Common myeloid progenitor, CD34-positive (primary cell): ENCODE data around the gene HBB.

Experiments used
- CTCF ChIA-PET: fragments of 350-600 bp; sonication (Branson Sonifier 250); formaldehyde crosslinking; loops from one replicate; lab custom pipeline; 2021; ENCODE audit warnings: antibody characterized with exemption; lab: Charles Lee
- POLR2A ChIA-PET: fragments of 350-600 bp; sonication (Branson Sonifier 250); formaldehyde crosslinking; loops from one replicate; lab custom pipeline; 2021; ENCODE audit warnings: antibody characterized with exemption; lab: Charles Lee
- DNase-seq, 3 donors: peaks; one replicate each; pipeline versions ENCODE4 v3.0.0 to v3.0.0-alpha.2; 2013
- H3K27ac ChIP-seq, 2 experiments: 1 replicate in 1 of 2; 2 replicates in 1 of 2; pipeline ENCODE4 v1.7.0; 2013; ENCODE audit warnings: inconsistent platforms in 2 of 2, low read length in 2 of 2, mild to moderate bottlenecking in 2 of 2, low read depth in 1 of 2, moderate library complexity in 1 of 2; ENCODE audit not compliant: severe bottlenecking in 2 of 2, insufficient read depth in 1 of 2, poor library complexity in 1 of 2
- H3K27me3 ChIP-seq, 5 experiments: replicated peaks in 2 of 5; 1 replicate in 3 of 5; 2 replicates in 2 of 5; pipeline versions ENCODE4 v1.6.1 to v1.7.0; 2013; ENCODE audit warnings: low read length in 4 of 5, mild to moderate bottlenecking in 2 of 5, moderate library complexity in 2 of 5, inconsistent platforms in 1 of 5; ENCODE audit not compliant: insufficient read depth in 5 of 5, control insufficient read depth in 4 of 5
- H3K36me3 ChIP-seq, 4 experiments: 1 replicate in 2 of 4; 2 replicates in 2 of 4; pipeline versions ENCODE4 v1.6.1 to v1.7.0; 2013; ENCODE audit warnings: low read length in 3 of 4, control low read depth in 1 of 4, mild to moderate bottlenecking in 1 of 4; ENCODE audit not compliant: control insufficient read depth in 4 of 4, insufficient read depth in 4 of 4
- H3K4me1 ChIP-seq, 4 experiments: 1 replicate in 3 of 4; 2 replicates in 1 of 4; pipeline versions ENCODE4 v1.6.1 to v1.7.1; 2013; ENCODE audit warnings: low read length in 3 of 4, mild to moderate bottlenecking in 3 of 4, control low read depth in 1 of 4, inconsistent platforms in 1 of 4, moderate library complexity in 1 of 4; ENCODE audit not compliant: control insufficient read depth in 4 of 4, insufficient read depth in 4 of 4; ENCODE audit errors: control extremely low read depth in 1 of 4
- H3K4me3 ChIP-seq, 7 experiments: 1 replicate in 4 of 7; 2 replicates in 3 of 7; pipeline versions ENCODE4 v1.5.1 to v1.7.0; 2013; ENCODE audit warnings: mild to moderate bottlenecking in 7 of 7, low read length in 6 of 7, moderate library complexity in 6 of 7, inconsistent platforms in 2 of 7, low read depth in 2 of 7, control low read depth in 1 of 7; ENCODE audit not compliant: insufficient read depth in 4 of 7, control insufficient read depth in 1 of 7; ENCODE audit errors: extremely low read depth in 1 of 7
- H3K9me3 ChIP-seq, 5 experiments: 1 replicate in 4 of 5; 2 replicates in 1 of 5; pipeline versions ENCODE4 v1.6.1 to v1.7.1; 2013; ENCODE audit warnings: low read length in 4 of 5, mild to moderate bottlenecking in 2 of 5, inconsistent platforms in 1 of 5, low read depth in 1 of 5, moderate library complexity in 1 of 5; ENCODE audit not compliant: control insufficient read depth in 4 of 5, insufficient read depth in 2 of 5; ENCODE audit errors: control extremely low read depth in 1 of 5
- WGBS: methylation state at CpG from one replicate; pipeline ENCODE4 v1.1.5; 2013; ENCODE audit not compliant: insufficient coverage; 5-methylcytosine and 5-hydroxymethylcytosine counted together

Gene HBB

DNA sequence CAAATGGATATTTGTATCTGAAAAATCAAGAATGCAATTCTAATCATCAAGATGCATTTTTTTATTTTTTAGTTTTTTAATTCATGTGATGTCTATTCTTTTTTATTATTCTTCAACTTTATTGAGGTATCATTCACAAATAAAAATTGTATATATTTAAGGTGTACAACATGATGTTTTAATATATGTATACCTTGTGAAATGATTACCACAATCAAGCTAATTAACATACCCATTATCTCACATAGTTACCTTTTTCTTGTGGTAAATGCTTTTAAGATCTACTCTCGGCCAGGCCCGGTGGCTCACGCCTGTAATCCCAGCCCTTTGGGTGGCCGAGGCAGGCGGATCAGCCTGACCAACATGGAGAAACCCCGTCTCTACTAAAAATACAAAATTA is 3.7 kb downstream of the HBB start:
- H3K27ac ChIP-seq = no peak overlapping the region
- ChIA-PET CTCF (no interaction called here), POLR2A (no interaction called here)
- DNase-seq = no peak
- H3K36me3 ChIP-seq = no peaks in the 10 kb centered on the region
- peaks cover 0 to 4% (median 0%) of the 10 kb centered on the region in 5 experiments for H3K9me3 ChIP-seq
- H3K4me3 ChIP-seq = no peak overlapping the region
- WGBS = 100% methylated on average over 4 of the region's 6 CpGs
- peaks cover 0 to 11% (median 7%) of the 10 kb centered on the region in 4 experiments for H3K4me1 ChIP-seq
- peaks cover 0 to 13% (median 0%) of the 10 kb centered on the region in 5 experiments for H3K27me3 ChIP-seq

DNA sequence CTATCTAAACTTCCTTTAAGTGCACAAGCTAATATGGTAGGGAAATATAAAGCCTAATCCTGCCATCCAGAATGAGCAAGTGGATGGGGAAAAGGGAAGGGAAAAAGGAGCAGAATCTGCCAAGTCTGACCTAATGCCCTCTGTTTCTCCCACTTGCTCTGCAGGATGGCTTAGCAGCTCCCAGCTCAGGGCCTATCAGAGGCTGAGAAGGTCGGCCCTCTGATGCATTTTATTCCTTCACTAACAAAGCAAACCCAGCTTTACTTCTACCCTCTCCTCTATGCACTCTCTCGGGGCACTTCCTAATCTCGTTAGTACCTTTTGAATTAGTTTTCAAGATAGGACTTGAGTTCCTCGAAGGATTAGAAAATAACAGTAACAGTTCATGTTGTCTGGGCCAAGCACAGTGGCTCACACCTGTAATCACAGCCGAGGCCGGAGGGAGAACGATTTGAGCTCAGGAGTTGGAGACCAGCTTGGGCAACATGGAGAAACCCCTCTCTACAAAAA is 16.4 kb downstream of the HBB start:
- Histone ChIP-seq H3K4me3 (no peak overlapping the region), H3K9me3 (no peaks in the 10 kb centered on the region), H3K36me3 (no peaks in the 10 kb centered on the region), H3K27me3 (no peaks in the 10 kb centered on the region), H3K27ac (no peak overlapping the region), H3K4me1 (no peaks in the 10 kb centered on the region)
- ChIA-PET CTCF (interaction anchor here (0.7 to 1.3 kb wide), 6 partner anchors 10 to 172 kb away, joined by 3 to 4 read pairs (median 3); no protein-coding TSS in a partner anchor), POLR2A (no interaction called here)
- DNase-seq = no peak
- 60% methylated on average over 3 of the region's 7 CpGs for WGBS

- WGBS = no CpG with 5 or more reads among the region's 1 CpG
- CTCF ChIA-PET = interaction anchor here (1.3 to 8.5 kb wide), 4 partner anchors 9 to 568 kb away, joined by 3 to 67 read pairs (median 4); partner anchors contain the start of gene OR51D1
- Histone ChIP-seq H3K27me3 (no peaks in the 10 kb centered on the region), H3K36me3 (no peaks in the 10 kb centered on the region), H3K4me1 (no peaks in the 10 kb centered on the region), H3K9me3 (no peaks in the 10 kb centered on the region), H3K27ac (no peak overlapping the region), H3K4me3 (no peak overlapping the region)
- DNase-seq = peak; percentile 57 to 61 (median 57)
- POLR2A ChIA-PET = no interaction called here
Measured at GRCh38 chr11:5204787-5205186, 22.1 kb downstream of the HBB start.

DNA sequence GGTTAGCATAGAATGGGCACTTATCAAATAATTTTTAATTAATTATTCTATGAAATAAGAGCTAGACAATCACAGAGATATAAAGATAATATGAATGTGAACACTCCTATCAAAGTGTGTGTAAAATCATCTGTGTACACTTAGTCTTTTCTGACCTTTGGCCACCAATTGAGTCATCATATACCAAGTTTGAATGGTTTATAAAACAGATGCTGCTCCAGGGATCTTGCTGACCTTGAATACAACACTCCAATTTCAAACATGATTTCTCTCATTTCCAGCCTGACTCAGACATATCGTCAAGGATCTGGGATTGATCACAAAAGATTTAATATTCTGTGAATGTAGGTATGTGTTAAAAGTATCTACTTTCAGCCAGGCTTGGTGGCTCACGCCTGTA is 23.5 kb downstream of the HBB start:
- Histone ChIP-seq H3K27me3 (no peaks in the 10 kb centered on the region), H3K4me1 (no peaks in the 10 kb centered on the region), H3K4me3 (no peak overlapping the region), H3K9me3 (no peaks in the 10 kb centered on the region), H3K36me3 (no peaks in the 10 kb centered on the region), H3K27ac (no peak overlapping the region)
- WGBS = 100% methylated on average over 1 of the region's 2 CpGs
- CTCF ChIA-PET = interaction anchor here (0.8 to 8.5 kb wide), 8 partner anchors 8 to 606 kb away, joined by 3 to 67 read pairs (median 4); partner anchors contain the start of genes OR51D1, OR51M1 and OR52N2
- no peak for DNase-seq
- POLR2A ChIA-PET = no interaction called here

DNA sequence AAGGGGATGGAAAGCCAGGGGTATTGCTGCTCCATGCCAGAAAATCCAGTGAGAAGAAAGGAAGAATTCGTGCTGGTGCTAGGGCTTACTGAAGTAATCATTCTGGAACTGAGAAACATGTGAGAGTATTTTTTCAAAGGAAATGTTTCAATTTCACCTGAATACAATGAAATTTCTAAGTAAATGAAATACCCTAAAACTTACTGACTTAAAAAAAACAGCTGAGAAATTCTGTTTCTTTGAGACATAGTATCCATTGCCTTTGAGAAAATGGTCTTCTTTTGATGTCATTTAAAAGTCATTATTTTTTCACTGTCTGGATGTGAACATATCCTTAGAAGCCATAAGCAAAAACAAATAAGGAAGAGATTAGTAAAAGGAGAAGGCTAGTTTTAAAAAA is 26.3 kb downstream of the HBB start, which contains the start of gene OR51V1:
OR51V1 (minus strand) TSS at position 101 of the 400 bp plus-strand sequence; CDS start at position 101, 0 bp downstream.
- WGBS = no CpG with 5 or more reads among the region's 1 CpG
- no peak within 1 kb of the TSS for H3K27ac ChIP-seq
- CTCF ChIA-PET = no interaction called here

GRCh38 chr11:5198285-5198684 is 28.6 kb downstream of the HBB start:
- H3K9me3 ChIP-seq = peaks cover 0 to 2% (median 0%) of the 10 kb centered on the region in 5 experiments
- no peak overlapping the region for H3K4me3 ChIP-seq
- DNase-seq = no peak
- H3K36me3 ChIP-seq = no peaks in the 10 kb centered on the region
- no peaks in the 10 kb centered on the region for H3K27me3 ChIP-seq
- H3K4me1 ChIP-seq = no peaks in the 10 kb centered on the region
- no peak overlapping the region for H3K27ac ChIP-seq
- ChIA-PET POLR2A (no interaction called here), CTCF (no interaction called here)

More for the DNA sequence above, 26.3 kb downstream of the HBB start, which contains the start of gene OR51V1:
- no peak for DNase-seq
- POLR2A ChIA-PET = no interaction called here
- Histone ChIP-seq H3K4me3 (no peak within 1 kb of the TSS), H3K4me1 (no peaks in the 10 kb centered on the region), H3K36me3 (no peaks in the 10 kb centered on the region), H3K9me3 (no peaks in the 10 kb centered on the region), H3K27me3 (no peaks in the 10 kb centered on the region)

GRCh38 chr11:5197536-5197935 is 29.3 kb downstream of the HBB start:
- H3K4me3 ChIP-seq = no peak overlapping the region
- H3K27ac ChIP-seq = no peak overlapping the region
- H3K27me3 ChIP-seq = no peaks in the 10 kb centered on the region
- DNase-seq = no peak
- CTCF ChIA-PET = no interaction called here
- no peaks in the 10 kb centered on the region for H3K4me1 ChIP-seq
- H3K36me3 ChIP-seq = no peaks in the 10 kb centered on the region
- peaks cover 0 to 3% (median 0%) of the 10 kb centered on the region in 5 experiments for H3K9me3 ChIP-seq
- 71% methylated on average over 3 of the region's 3 CpGs for WGBS
- POLR2A ChIA-PET = no interaction called here
